Kidney glomerular epithelial cell (primary cell): Measurements from ENCODE around the gene SPAG16.

Experiments
- DNase-seq: peaks from one replicate; lab custom pipeline; 2025; lab: John Stamatoyannopoulos, UW

Gene SPAG16

GRCh38 chr2:213284105-213285090 is at the start of gene SPAG16:
Gene SPAG16, plus strand, starts transcription at chr2:213284464.
- peak; percentile 87 for DNase-seq

GRCh38 chr2:213234641-213235040 is 49.6 kb upstream of the SPAG16 start:
- no peak for DNase-seq

DNA sequence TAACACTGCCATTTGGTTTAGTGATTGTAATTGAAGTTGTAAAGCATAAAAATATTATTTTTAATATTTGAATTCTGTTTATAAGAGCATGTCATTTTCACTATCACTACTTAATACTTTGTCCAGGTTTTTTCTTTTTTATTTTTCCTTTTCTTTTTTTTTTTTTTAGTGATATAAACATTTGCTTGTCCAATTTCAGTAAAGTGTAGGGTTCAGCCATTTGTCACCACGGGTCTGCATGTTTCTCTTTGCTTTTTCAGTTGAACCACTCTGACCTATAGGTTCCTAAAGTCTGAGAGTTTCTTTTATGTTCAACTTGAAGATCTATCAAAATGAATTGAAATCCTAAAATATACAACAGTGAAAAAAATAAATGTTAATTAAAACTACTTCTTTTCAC is 48.5 kb upstream of the SPAG16 start:
- no peak for DNase-seq

GRCh38 chr2:213237251-213237650 is 47.0 kb upstream of the SPAG16 start:
- DNase-seq: no peak

GRCh38 chr2:213237787-213238186 is 46.5 kb upstream of the SPAG16 start:
- no peak for DNase-seq

- peak; percentile 84 for DNase-seq
Observed at GRCh38 chr2:213238753-213239495, 45.3 kb upstream of the SPAG16 start.

DNA sequence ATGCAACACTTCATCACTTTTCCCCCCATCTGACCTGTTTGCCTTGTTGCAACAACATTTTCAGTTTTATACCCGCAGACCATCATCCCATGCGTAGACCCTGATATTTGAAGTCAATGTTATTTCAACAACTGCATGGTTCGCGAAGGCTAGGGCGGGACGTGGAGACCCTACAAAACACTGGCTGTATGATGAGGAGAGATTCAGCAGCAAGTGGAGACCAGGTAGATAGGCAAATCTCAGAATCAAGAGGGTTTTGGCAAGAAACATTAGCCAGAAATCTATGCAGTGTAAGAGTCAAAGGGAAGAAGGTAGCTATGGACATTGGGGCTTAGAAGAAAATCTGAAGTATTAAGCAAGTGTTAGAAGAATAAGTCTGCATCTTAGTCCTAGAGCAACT is 42.4 kb upstream of the SPAG16 start:
- no peak for DNase-seq

GRCh38 chr2:213242653-213243052 is 41.6 kb upstream of the SPAG16 start:
- no peak for DNase-seq

- DNase-seq: no peak
Observed at GRCh38 chr2:213243189-213244044, 40.8 kb upstream of the SPAG16 start.

DNA sequence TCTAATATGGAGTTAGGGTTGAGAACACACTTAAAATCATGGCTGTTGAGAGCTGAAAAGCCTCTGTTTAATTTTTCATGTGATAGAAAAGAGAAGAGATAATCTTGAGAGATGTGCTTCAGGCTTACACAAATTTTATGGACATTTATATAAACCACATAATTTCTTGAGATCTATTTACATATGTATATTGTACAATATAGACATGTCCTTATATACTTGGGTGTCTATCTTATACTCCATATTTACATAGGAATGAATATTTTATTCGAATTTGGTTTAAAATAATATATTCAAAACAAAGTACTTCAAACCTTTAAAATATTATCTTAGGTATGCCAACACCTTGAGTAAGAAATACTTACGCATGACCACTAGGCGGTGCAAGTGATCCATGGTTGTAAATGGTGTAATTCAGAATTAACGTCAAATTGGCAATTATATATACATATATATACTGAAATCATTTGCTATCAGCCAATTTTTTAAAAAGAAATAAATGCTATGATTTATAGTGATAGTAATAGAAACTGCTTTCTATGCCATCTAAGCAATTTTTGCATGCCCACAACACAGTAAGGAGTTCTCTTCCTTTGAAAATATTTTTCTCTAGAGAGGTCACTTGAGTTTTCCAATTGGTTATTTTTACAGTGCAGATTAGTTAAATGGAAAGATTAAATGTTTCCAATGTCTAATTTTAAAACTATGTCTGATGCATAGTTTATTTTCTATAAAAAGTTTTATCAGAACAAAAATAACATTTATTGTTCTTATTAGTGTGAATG is 37.6 kb upstream of the SPAG16 start:
- DNase-seq: peak; percentile 19

DNA sequence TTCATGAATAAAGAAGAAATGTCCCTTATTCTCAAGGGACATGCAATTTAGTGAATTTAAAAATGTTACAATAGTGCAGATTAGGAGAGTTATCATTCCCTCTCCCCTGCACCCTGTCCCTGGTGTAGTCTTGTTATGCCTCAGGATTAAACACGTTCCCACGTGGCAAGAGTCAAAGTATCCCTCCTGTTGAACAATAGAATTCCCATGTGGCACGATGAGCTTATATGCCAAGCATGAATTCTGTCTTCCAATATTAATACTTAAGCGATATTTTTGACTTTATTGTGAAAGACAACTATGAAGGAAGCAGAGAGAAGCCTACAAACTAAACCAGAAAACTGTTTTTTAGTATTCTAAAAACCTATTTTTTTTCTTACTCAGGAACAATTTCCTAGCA is 36.7 kb upstream of the SPAG16 start:
- DNase-seq: no peak

DNA sequence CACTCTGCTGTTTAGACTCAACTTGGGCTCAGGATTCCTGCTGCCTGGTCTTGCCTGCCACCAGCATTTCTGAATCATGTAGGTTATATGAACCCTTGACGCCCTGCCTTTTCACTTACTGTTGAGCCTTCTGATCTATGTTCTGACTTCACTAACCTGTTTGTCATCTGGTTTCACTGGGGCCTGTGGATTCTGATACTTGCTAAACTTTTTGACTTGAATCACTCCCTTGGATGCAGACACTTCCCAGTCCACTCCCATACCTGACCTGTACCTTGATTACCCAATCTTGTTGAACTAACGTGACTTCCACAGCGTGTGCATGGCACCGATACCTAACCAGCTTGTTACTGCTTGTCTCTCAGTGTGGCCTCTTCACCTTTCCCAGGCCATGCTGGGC is 35.6 kb upstream of the SPAG16 start:
- no peak for DNase-seq

DNA sequence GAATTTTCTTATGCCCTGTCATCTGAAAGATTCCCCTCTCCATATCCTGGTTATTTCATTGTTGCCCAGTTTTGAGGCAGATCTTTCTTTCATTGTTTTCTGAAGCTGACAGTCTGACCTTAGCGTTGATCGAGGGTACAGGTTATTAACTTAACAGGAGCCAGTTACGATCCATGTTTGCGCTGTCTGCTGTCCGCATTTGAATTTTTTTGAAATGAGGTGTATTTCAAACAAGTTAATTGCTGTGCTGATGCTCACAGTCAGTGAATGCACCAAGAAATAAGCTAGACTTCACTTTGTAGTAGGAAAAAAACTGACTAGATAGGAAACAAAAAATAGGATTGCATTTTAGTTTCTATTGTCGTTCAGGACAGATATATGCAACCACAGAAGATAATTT is 34.8 kb upstream of the SPAG16 start:
- DNase-seq: no peak

DNA sequence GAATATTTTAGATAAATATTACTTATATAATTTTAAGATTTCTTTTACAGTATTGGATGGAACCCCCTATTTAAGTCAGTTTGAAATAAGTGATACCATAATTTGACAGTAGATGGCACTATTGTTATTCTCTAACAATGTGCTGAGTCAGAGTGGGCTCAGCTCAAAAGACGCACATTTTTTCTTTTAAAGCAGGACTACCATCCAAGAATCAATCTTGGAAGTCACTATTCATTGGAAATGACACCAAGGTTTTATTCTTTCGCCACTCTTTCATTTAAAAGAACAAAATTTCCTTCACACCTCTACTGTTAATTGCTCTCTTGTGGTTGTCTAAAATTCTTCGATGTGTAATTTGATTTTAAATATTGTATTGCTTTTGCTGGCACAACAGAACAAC is 32.6 kb upstream of the SPAG16 start:
- peak; percentile 43 for DNase-seq

- no peak for DNase-seq
Observed at GRCh38 chr2:213252206-213252605, 32.1 kb upstream of the SPAG16 start.

DNA sequence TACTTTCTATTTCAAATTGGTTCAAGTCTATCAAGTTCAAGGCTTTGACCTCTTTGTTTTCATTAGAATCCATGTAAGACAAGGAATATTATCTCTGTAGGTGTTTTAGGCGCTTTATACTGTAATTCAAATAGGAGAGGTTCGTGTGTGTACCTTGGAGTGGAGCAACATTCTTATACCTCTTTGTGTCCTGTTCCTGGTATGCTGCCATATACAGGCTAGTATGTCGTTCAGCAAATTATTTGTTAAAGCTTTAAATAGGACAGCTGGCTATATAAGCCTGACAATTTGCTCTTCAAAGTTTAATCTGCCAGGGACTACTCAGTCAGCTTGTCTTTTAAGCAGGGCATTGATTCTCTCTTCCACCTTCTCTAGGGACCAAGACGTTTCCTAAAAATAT is 31.1 kb upstream of the SPAG16 start:
- DNase-seq: no peak

DNA sequence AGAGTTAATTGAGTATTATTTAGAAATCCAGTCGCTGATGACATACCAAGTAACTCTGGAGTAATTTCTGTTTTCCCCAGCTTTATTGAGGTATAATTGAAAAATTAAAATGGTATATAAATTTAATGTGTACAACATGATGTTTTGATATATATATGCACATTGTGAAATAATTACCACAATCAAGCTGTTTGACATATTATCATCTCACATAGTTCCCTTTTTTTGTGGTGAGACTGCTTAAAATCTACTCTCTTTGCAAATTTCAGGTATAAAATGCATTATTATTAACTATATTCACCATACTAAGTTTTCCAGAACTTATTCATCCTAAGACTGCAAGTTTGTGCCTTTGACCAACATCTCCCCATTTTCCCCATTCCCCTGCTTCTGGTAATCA is 25.0 kb upstream of the SPAG16 start:
- no peak for DNase-seq

- no peak for DNase-seq
Observed at GRCh38 chr2:213261237-213261636, 23.0 kb upstream of the SPAG16 start.

DNA sequence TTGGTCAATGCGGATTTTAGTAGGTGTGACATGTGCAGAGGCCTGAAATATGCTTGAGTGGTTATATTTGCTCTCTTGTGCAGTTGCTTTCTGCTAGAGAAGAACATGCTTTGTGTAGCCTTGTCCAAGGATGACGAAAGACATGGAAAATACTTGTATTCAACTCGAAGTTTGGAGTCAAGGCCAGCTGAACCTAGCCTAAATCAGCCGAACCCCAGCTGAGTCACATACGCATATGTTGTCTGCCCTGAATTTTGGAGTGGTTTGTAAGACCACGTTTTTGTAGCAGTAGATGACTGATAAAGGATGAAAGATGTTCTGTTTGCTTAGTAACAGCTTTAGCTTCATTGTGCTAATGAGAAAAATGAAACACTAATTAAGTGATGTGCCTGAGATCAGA is 22.5 kb upstream of the SPAG16 start:
- DNase-seq: no peak

- no peak for DNase-seq
Observed at GRCh38 chr2:213265679-213266078, 18.6 kb upstream of the SPAG16 start.

GRCh38 chr2:213266421-213266820 is 17.8 kb upstream of the SPAG16 start:
- DNase-seq: no peak
